Gastrocnemius medialis (tissue), 4 donors: Measurements from ENCODE around the gene FOXP3.

ENCODE experiments used
- CTCF ChIP-seq, 5 experiments: fragments of 450-650 bp in 3 of 5; fragments of 200-600 bp in 2 of 5; sonication (generic) in 2 of 5; IDR thresholded peaks in 4 of 5; conservative IDR thresholded peaks in 1 of 5; 1 replicate in 4 of 5; 2 replicates in 1 of 5; pipeline ENCODE4 v1.5.1; 2016 to 2019; ENCODE audit warnings: antibody characterized with exemption in 5 of 5, mild to moderate bottlenecking in 3 of 5, moderate library complexity in 3 of 5
- POLR2A ChIP-seq, 2 donors: fragments of 450-650 bp; IDR thresholded peaks; one replicate each; pipeline ENCODE4 v1.6.1; 2017; ENCODE audit warnings: antibody characterized with exemption in 2 of 2, mild to moderate bottlenecking in 2 of 2, moderate library complexity in 2 of 2

- no peak for TF ChIP-seq POLR2A (IDR thresholded peaks at IDR 0.05)
- no peak for TF ChIP-seq CTCF (IDR thresholded peaks at IDR 0.05 in 4 of 5, conservative IDR thresholded peaks at IDR 0.05 in 1 of 5)
Measured at GRCh38 chrX:49262603-49263002, 1.9 kb downstream of the FOXP3 start.
